IMR-90 (cell line): Measurements from ENCODE around the gene MSI2. TPM values are rescaled to one million over a fixed set of nuclear protein-coding genes. Genes with fewer than 3 reads are reported as not detected.

Source experiments
- ATAC-seq: fragments of 200-7000 bp; cut with Tn5 transposase; 2 replicates; pipeline ENCODE4 v1.9.1; 2020; ENCODE audit warnings: low read depth, mild to moderate bottlenecking, moderate library complexity
- BruUV-seq: library from RNA; stranded (reverse); fragments of 400-500 nt; replicated peaks from 2 replicates; lab custom pipeline; 2021; lab: Mats Ljungman, UMichigan
- CTCF ChIA-PET: fragments of 300-600 bp; formaldehyde crosslinking; extraction: SDS; loops from one replicate; lab custom pipeline; 2021; ENCODE audit warnings: antibody characterized with exemption; lab: Yijun Ruan, JAX
- POLR2A ChIA-PET: fragments of 300-600 bp; sonication (Branson Sonifier 250); formaldehyde crosslinking; loops from one replicate; lab custom pipeline; 2022; ENCODE audit warnings: antibody characterized with exemption; ENCODE audit not compliant: unreplicated experiment; lab: Charles Lee
- DNase-seq: peaks from one replicate; pipeline ENCODE4 v3.0.0; 2013
- H2AFZ ChIP-seq: replicated peaks from 2 replicates; pipeline ENCODE3; 2013; ENCODE audit warnings: low read length, mild to moderate bottlenecking; ENCODE audit not compliant: poor library complexity
- H2AK5ac ChIP-seq: 2 replicates; pipeline ENCODE4 v1.6.1; 2013; ENCODE audit warnings: low read depth, low read length, inconsistent platforms
- H2AK9ac ChIP-seq: replicated peaks from 2 replicates; pipeline ENCODE3; 2013; ENCODE audit warnings: mild to moderate bottlenecking, low read depth, low read length, moderate library complexity; ENCODE audit not compliant: poor library complexity
- H2BK120ac ChIP-seq: 2 replicates; pipeline ENCODE4 v1.6.1; 2013; ENCODE audit warnings: low read depth, low read length, inconsistent platforms
- H2BK15ac ChIP-seq: 3 replicates; pipeline ENCODE4 v1.6.1; 2013; ENCODE audit warnings: low read depth, low read length, inconsistent platforms
- H2BK20ac ChIP-seq: 2 replicates; pipeline ENCODE4 v1.6.1; 2013; ENCODE audit warnings: low read depth, mild to moderate bottlenecking, inconsistent platforms, low read length, moderate library complexity
- H2BK5ac ChIP-seq: 2 replicates; pipeline ENCODE4 v1.6.1; 2013; ENCODE audit warnings: mild to moderate bottlenecking, low read depth, low read length, inconsistent platforms; ENCODE audit not compliant: poor library complexity, severe bottlenecking
- H3K14ac ChIP-seq: replicated peaks from 2 replicates; pipeline ENCODE4 v1.6.1; 2013; ENCODE audit warnings: low read depth, low read length, inconsistent platforms
- H3K18ac ChIP-seq: 2 replicates; pipeline ENCODE4 v1.6.1; 2013; ENCODE audit warnings: low read depth, low read length, control low read depth
- H3K23ac ChIP-seq: 2 replicates; pipeline ENCODE4 v1.6.1; 2013; ENCODE audit warnings: low read depth, low read length, inconsistent platforms
- H3K27ac ChIP-seq: 2 replicates; pipeline ENCODE4 v1.5.1; 2013; ENCODE audit warnings: mild to moderate bottlenecking, control low read depth, low read length; ENCODE audit not compliant: insufficient read depth
- H3K27me3 ChIP-seq: 2 replicates; pipeline ENCODE4 v1.6.1; 2013; ENCODE audit warnings: low read length; ENCODE audit not compliant: control insufficient read depth, insufficient read depth
- H3K36me3 ChIP-seq: 2 replicates; pipeline ENCODE4 v1.6.1; 2013; ENCODE audit warnings: low read length, mixed read lengths; ENCODE audit not compliant: control insufficient read depth, insufficient read depth
- H3K4ac ChIP-seq: 2 replicates; pipeline ENCODE4 v1.6.1; 2013; ENCODE audit warnings: low read depth, low read length, inconsistent platforms
- H3K4me1 ChIP-seq: 2 replicates; pipeline ENCODE4 v1.6.1; 2013; ENCODE audit warnings: low read length, mixed read lengths; ENCODE audit not compliant: control insufficient read depth, insufficient read depth
- H3K4me2 ChIP-seq: 2 replicates; pipeline ENCODE4 v1.6.1; 2013; ENCODE audit warnings: low read depth, mild to moderate bottlenecking, control low read depth, low read length, moderate library complexity
- H3K4me3 ChIP-seq: 2 replicates; pipeline ENCODE4 v1.5.1; 2013; ENCODE audit warnings: low read depth, mild to moderate bottlenecking, control low read depth, low read length, moderate library complexity; ENCODE audit not compliant: insufficient read depth
- H3K56ac ChIP-seq: 2 replicates; pipeline ENCODE4 v1.6.1; 2013; ENCODE audit warnings: low read length, inconsistent platforms; ENCODE audit not compliant: insufficient read depth; ENCODE audit errors: extremely low read depth
- H3K79me1 ChIP-seq, 2 experiments: 2 replicates each; pipeline ENCODE4 v1.6.1; 2013; ENCODE audit warnings: low read length in 2 of 2, inconsistent platforms in 1 of 2, low read depth in 1 of 2
- H3K9ac ChIP-seq: 2 replicates; pipeline ENCODE4 v1.6.1; 2013; ENCODE audit warnings: low read depth, low read length, control low read depth
- H3K9me1 ChIP-seq: 2 replicates; pipeline ENCODE4 v1.6.1; 2013; ENCODE audit warnings: low read length, inconsistent platforms; ENCODE audit not compliant: insufficient read depth
- H3K9me3 ChIP-seq: 2 replicates; pipeline ENCODE4 v1.6.1; 2013; ENCODE audit warnings: low read length; ENCODE audit not compliant: control insufficient read depth, insufficient read depth
- H4K20me1 ChIP-seq: 2 replicates; pipeline ENCODE4 v1.6.1; 2013; ENCODE audit warnings: low read length, inconsistent platforms; ENCODE audit not compliant: insufficient read depth
- H4K5ac ChIP-seq: 2 replicates; pipeline ENCODE4 v1.6.1; 2013; ENCODE audit warnings: mild to moderate bottlenecking, low read depth, low read length, control low read depth
- H4K8ac ChIP-seq, 2 experiments: 2 replicates each; pipeline ENCODE4 v1.6.1; 2013; ENCODE audit warnings: low read depth in 2 of 2, low read length in 2 of 2, control low read depth in 1 of 2, inconsistent platforms in 1 of 2
- H4K91ac ChIP-seq: 2 replicates; pipeline ENCODE4 v1.6.1; 2013; ENCODE audit warnings: low read depth, low read length, inconsistent platforms; ENCODE audit not compliant: insufficient read depth
- CTCF ChIP-seq: conservative IDR thresholded peaks from 2 replicates; pipeline ENCODE4 v1.5.1; 2012; ENCODE audit warnings: mild to moderate bottlenecking, low read depth, low read length, improper control_type of control experiment
- MAFK ChIP-seq: IDR thresholded peaks from 2 replicates; pipeline ENCODE4 v1.6.1; 2012; ENCODE audit warnings: low read depth, low read length, improper control_type of control experiment
- MXI1 ChIP-seq: IDR thresholded peaks from 2 replicates; pipeline ENCODE4 v1.6.1; 2012; ENCODE audit warnings: low read depth, mild to moderate bottlenecking, low read length, moderate library complexity, borderline replicate concordance
- NFE2L2 ChIP-seq: fragments of 150-350 bp; IDR thresholded peaks from 2 replicates; pipeline ENCODE4 v1.6.1; 2016; ENCODE audit warnings: low read depth, mild to moderate bottlenecking, low read length
- POLR2A ChIP-seq: IDR thresholded peaks from 2 replicates; pipeline ENCODE4 v1.6.1; 2012; ENCODE audit warnings: mild to moderate bottlenecking, low read depth, low read length
- RAD21 ChIP-seq: IDR thresholded peaks from 2 replicates; pipeline ENCODE4 v1.6.1; 2012; ENCODE audit warnings: low read length, improper control_type of control experiment
- RFX5 ChIP-seq: IDR thresholded peaks from 2 replicates; pipeline ENCODE4 v1.8.0; 2012; ENCODE audit warnings: low read depth, mild to moderate bottlenecking, low read length, moderate library complexity
- SMC3 ChIP-seq: fragments of 150-350 bp; IDR thresholded peaks from 2 replicates; pipeline ENCODE4 v1.6.1; 2016; ENCODE audit warnings: low read depth, mild to moderate bottlenecking, antibody characterized with exemption, low read length, moderate library complexity
- USF2 ChIP-seq: fragments of 150-350 bp; IDR thresholded peaks from 2 replicates; pipeline ENCODE4 v1.6.1; 2017; ENCODE audit warnings: mild to moderate bottlenecking, antibody characterized with exemption, low read length, low read depth
- WGBS, 2 experiments: methylation state at CpG; one replicate each; pipeline versions ENCODE4 v1.1.5 to v1.1.7; 2013; ENCODE audit warnings: missing lambda C conversion rate in 2 of 2; ENCODE audit not compliant: insufficient read length in 1 of 2; ENCODE audit errors: extremely low coverage in 2 of 2; 5-methylcytosine and 5-hydroxymethylcytosine counted together
- dilution Hi-C: fragments of 300-500 bp; cut with HindIII; formaldehyde crosslinking; loops from one replicate; pipeline ENCODE4 v1.14.3; 2018; ENCODE audit warnings: low sequenced_read_pairs; ENCODE audit not compliant: unreplicated experiment
- in situ Hi-C: fragments of 300-500 bp; cut with MboI; formaldehyde crosslinking; loops from 3 replicates; pipeline ENCODE4 v1.14.3; 2019; ENCODE audit warnings: low sequenced_read_pairs, inconsistent platforms, mixed read lengths
- intact Hi-C: fragments of 100-400 bp; cut with micrococcal nuclease; formaldehyde crosslinking; loops from 2 replicates; pipeline ENCODE4 v1.10.0; 2022
- polyA plus RNA-seq, 3 experiments: library from polyadenylated mRNA; depleted of rRNA; stranded (reverse); fragments of >200 nt; gene quantifications; 2 replicates each; pipeline ENCODE4 v1.2.3, GENCODE V29; 2012; ENCODE audit warnings: low replicate concordance in 1 of 3
- total RNA-seq: library from RNA; depleted of rRNA; stranded (reverse); fragments of >200 nt; gene quantifications from 2 replicates; pipeline ENCODE4 v1.2.3, GENCODE V29; 2012

Gene MSI2
- total and polyA plus RNA-seq, 2 of the 4 experiments (the other 2 are of a cell fraction) = 13.0 to 16.0 TPM

GRCh38 chr17:57626520-57627210 lies 370.3 kb downstream of the MSI2 start:
- no TSS peak for BruUV-seq
- Histone ChIP-seq H3K56ac (no peak overlapping the region), H4K5ac (no peak overlapping the region), H3K4me3 (no peak overlapping the region), H3K27me3 (no peaks in the 10 kb centered on the region), H3K4me1 (peaks cover 10% of the 10 kb centered on the region), H3K4ac (no peak overlapping the region), H3K36me3 (no peaks in the 10 kb centered on the region), H4K20me1 (no peaks in the 10 kb centered on the region), H3K4me2 (no peak overlapping the region), H3K9me3 (no peaks in the 10 kb centered on the region), H3K9ac (no peak overlapping the region), H3K18ac (no peak overlapping the region), H3K14ac (no peak overlapping the region), H3K27ac (no peak overlapping the region), H4K91ac (no peak overlapping the region), H2AFZ (no peak overlapping the region), H2AK5ac (no peak overlapping the region), H2BK15ac (no peak overlapping the region), H3K79me1 (peaks cover 0 to 4% of the 10 kb centered on the region in 2 experiments; a peak in 1 of 4 replicates), H2AK9ac (no peak overlapping the region), H4K8ac (no peak overlapping the region), H3K9me1 (peaks cover 23% of the 10 kb centered on the region; the same call in 1 of the 2 replicates), H2BK120ac (no peak overlapping the region), H2BK5ac (no peak overlapping the region), H2BK20ac (no peak overlapping the region), H3K23ac (no peak overlapping the region)
- TF ChIP-seq MXI1 (no peak), POLR2A (no peak), MAFK (no peak), RAD21 (no peak), USF2 (no peak), SMC3 (no peak), CTCF (no peak), RFX5 (no peak), NFE2L2 (no peak)
- intact Hi-C loops = no loop called here
- ATAC-seq (no peak), DNase-seq (no peak)
- 94% methylated on average over 3 of the region's 16 CpGs; no CpG with 5 or more reads in 1 of the 2 experiments for WGBS, 2 experiments
- dilution Hi-C loops = no loop called here
- ChIA-PET POLR2A (no interaction called here), CTCF (no interaction called here)
- in situ Hi-C loops = no loop called here
